SK-N-SH treated with all-trans-retinoic acid at 6 μM for 48 hours (cell line): ENCODE measurements around the gene GAPVD1.
"Not testable (repeated sequence)": the region's sequence is repeated elsewhere in the genome, so short reads cannot be mapped to it uniquely, and the experiment has no call there.

Experiments
- ATAC-seq: fragments of 200-7000 bp; cut with Tn5 transposase; 3 replicates; pipeline ENCODE4 v1.9.1; 2020; ENCODE audit warnings: mild to moderate bottlenecking, moderate library complexity
- ARNTL ChIP-seq: fragments of 450-650 bp; formaldehyde crosslinking; IDR thresholded peaks from 2 replicates; pipeline ENCODE4 v1.5.0; 2020; ENCODE audit warnings: low read depth, mild to moderate bottlenecking, moderate library complexity, borderline replicate concordance
- BACH2 ChIP-seq: fragments of 250-450 bp; sonication (Bioruptor Pico); IDR thresholded peaks from 2 replicates; pipeline ENCODE4 v1.9.0; 2021; ENCODE audit warnings: mild to moderate bottlenecking, borderline replicate concordance
- CSDC2 ChIP-seq: fragments of 250-450 bp; sonication (Bioruptor Pico); IDR thresholded peaks from 2 replicates; pipeline ENCODE4 v1.5.0; 2020; ENCODE audit warnings: mild to moderate bottlenecking, moderate library complexity
- ESRRG ChIP-seq: fragments of 250-450 bp; sonication (Bioruptor Pico); IDR thresholded peaks from 2 replicates; pipeline ENCODE4 v1.6.1; 2021; ENCODE audit warnings: mild to moderate bottlenecking
- OSR1 ChIP-seq: fragments of 250-450 bp; sonication (Bioruptor Pico); IDR thresholded peaks from 2 replicates; pipeline ENCODE4 v1.8.0; 2022; ENCODE audit warnings: moderate library complexity, mild to moderate bottlenecking, inconsistent platforms
- PPARA ChIP-seq: fragments of 250-450 bp; sonication (Bioruptor Pico); IDR thresholded peaks from 2 replicates; pipeline ENCODE4 v1.5.0; 2020; ENCODE audit warnings: mild to moderate bottlenecking, borderline replicate concordance
- SNAI2 ChIP-seq: fragments of 250-450 bp; sonication (Bioruptor Pico); IDR thresholded peaks from 2 replicates; pipeline ENCODE4 v1.5.0; 2020; ENCODE audit warnings: mild to moderate bottlenecking, moderate library complexity
- TCF4 ChIP-seq: fragments of 250-450 bp; sonication (Bioruptor Pico); IDR thresholded peaks from 2 replicates; pipeline ENCODE4 v1.8.0; 2021; ENCODE audit warnings: mild to moderate bottlenecking, moderate library complexity, borderline replicate concordance
- TOX ChIP-seq: fragments of 250-450 bp; sonication (Bioruptor Pico); IDR thresholded peaks from 2 replicates; pipeline ENCODE4 v1.8.0; 2021; ENCODE audit warnings: mild to moderate bottlenecking, moderate library complexity, borderline replicate concordance
- ZC3H10 ChIP-seq: fragments of 250-450 bp; sonication (Bioruptor Pico); IDR thresholded peaks from 2 replicates; pipeline ENCODE4 v1.5.1; 2021; ENCODE audit warnings: mild to moderate bottlenecking, moderate library complexity
- ZFP3 ChIP-seq: fragments of 250-450 bp; sonication (Bioruptor Pico); IDR thresholded peaks from 2 replicates; pipeline ENCODE4 v1.5.0; 2020; ENCODE audit warnings: mild to moderate bottlenecking, moderate library complexity
- ZNF70 ChIP-seq: fragments of 450-650 bp; formaldehyde crosslinking; IDR thresholded peaks from 2 replicates; pipeline ENCODE4 v1.5.0; 2020; ENCODE audit warnings: mild to moderate bottlenecking, moderate library complexity
- ZNF8 ChIP-seq: fragments of 450-650 bp; formaldehyde crosslinking; IDR thresholded peaks from 2 replicates; pipeline ENCODE4 v1.5.0; 2020; ENCODE audit warnings: mild to moderate bottlenecking, moderate library complexity
- TF ChIP-seq, protein P1 (sequence below): fragments of 250-450 bp; sonication (Bioruptor Pico); IDR thresholded peaks from 2 replicates; pipeline ENCODE4 v1.8.0; 2021; ENCODE audit warnings: low read depth, mild to moderate bottlenecking, moderate library complexity, borderline replicate concordance
- TF ChIP-seq, protein P2 (sequence below): fragments of 250-450 bp; sonication (Bioruptor Pico); IDR thresholded peaks from 2 replicates; pipeline ENCODE4 v1.5.1; 2021; ENCODE audit warnings: mild to moderate bottlenecking, moderate library complexity
- TF ChIP-seq, protein P3 (sequence below): fragments of 250-450 bp; sonication (Bioruptor Pico); IDR thresholded peaks from 2 replicates; pipeline ENCODE4 v1.8.0; 2020; ENCODE audit warnings: mild to moderate bottlenecking, moderate library complexity, borderline replicate concordance

GAPVD1 gene

DNA sequence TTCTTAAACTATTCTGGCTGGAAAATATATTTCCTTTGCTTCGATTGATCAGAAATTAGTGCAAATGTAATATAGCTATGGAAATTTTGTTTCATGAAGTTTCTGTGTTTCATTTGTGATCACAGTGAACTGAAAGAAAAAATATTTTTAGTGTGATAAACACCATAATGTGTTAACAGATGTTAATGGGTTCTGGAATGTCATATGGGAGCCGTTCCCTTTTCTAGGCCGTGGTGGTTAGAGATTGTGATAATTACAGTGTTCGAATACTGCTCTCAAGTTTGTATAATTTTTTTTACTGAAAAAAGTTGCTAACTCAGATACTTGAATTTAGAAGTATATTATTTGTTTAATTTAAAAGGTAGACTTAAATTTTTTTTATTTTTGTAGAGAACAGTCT, 19.3 kb downstream of the GAPVD1 start (continued):
- TF ChIP-seq, protein P1, sequence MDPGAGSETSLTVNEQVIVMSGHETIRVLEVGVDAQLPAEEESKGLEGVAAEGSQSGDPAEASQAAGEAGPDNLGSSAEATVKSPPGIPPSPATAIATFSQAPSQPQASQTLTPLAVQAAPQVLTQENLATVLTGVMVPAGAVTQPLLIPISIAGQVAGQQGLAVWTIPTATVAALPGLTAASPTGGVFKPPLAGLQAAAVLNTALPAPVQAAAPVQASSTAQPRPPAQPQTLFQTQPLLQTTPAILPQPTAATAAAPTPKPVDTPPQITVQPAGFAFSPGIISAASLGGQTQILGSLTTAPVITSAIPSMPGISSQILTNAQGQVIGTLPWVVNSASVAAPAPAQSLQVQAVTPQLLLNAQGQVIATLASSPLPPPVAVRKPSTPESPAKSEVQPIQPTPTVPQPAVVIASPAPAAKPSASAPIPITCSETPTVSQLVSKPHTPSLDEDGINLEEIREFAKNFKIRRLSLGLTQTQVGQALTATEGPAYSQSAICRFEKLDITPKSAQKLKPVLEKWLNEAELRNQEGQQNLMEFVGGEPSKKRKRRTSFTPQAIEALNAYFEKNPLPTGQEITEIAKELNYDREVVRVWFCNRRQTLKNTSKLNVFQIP (CRISPR knock-in tag), result no peak

DNA sequence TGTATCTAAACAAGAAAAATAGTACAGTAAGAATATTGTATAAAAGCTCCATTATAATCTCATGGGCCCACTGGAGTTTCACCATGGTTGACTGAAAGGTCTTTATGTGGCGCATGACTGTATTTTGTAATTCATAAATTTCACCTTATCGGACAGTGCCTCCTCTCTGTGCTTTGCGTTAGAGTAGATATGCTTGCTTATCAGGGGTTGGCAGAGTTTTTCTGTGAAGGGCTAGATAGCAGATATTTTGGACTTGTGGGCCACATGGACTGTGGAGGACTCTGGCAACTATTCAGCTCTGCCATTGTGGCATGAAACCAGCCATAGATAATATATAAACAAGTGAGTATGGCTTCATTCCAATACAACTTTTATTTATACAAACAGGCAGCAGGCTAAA, 23.2 kb downstream of the GAPVD1 start:
- no peak for TF ChIP-seq ZNF70 (CRISPR knock-in tag)
- TF ChIP-seq, all 23 proteins: peak for 0
- ATAC-seq, result no peak

DNA sequence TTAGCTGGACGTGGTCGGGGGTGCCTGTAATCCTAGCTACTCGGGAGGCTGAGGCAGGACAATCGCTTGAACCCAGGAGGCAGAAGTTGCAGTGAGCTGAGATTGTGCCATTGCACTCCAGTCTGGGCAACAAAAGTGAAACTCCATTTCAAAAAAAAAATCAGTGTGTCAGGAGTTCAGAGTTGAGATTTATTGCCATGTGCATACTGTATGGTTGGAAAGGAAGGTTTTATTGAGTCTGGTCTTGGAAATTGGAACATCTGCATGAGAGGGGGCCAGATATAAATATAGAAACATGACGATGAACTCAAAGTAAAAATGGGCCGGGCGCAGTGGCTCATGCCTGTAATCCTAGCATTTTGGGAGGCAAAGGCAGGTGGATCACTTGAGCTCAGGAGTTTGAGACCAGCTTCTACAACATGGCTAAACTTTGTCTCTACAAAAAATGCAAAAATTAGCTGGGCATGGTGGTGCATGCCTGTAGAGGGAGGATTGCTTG, 25.4 kb downstream of the GAPVD1 start:
- ATAC-seq, result not testable (repeated sequence)

DNA sequence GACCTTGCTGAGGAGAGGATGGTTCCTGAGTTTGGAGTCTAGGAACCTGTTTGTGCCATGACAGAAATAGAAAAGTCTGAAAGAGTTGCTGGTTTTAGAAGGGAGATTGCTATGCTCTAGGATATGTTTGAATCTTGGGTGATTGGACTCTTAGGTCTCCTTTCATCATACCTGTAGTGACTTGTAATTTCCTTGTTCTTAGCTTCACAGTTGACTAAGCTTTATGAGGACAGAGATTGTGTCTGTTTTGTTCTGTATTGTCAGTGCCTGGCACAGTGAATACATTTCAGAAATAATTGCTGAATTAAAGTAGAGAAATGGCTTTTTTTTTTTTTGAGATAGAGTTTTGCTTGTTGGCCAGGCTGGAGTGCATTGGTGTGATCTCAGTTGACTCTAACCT, 31.5 kb downstream of the GAPVD1 start:
- ATAC-seq, result no peak
- TF ChIP-seq ZFP3 (no peak), SNAI2 (no peak)
- TF ChIP-seq, protein P1 (CRISPR knock-in tag), result no peak

DNA sequence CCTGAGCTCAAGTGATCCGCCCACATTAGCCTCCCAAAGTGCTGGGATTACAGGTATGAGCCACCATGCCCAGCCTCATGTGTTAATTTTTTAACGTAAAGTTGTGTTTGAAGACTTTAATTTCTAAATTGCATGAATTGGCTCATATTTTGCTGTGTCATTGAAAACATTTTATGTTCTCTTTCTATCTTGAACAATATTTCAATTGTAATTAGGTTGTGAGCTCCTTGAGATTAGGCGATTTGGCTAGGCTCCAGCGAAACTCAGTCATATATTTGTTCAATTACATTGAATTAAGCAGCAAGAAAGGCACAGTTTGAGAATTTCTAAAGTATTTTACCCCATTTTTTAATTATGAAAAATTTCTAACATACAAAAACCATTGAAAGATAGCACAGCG, 34.0 kb downstream of the GAPVD1 start:
- ATAC-seq, result no peak
- TF ChIP-seq TOX (CRISPR knock-in tag), result no peak

DNA sequence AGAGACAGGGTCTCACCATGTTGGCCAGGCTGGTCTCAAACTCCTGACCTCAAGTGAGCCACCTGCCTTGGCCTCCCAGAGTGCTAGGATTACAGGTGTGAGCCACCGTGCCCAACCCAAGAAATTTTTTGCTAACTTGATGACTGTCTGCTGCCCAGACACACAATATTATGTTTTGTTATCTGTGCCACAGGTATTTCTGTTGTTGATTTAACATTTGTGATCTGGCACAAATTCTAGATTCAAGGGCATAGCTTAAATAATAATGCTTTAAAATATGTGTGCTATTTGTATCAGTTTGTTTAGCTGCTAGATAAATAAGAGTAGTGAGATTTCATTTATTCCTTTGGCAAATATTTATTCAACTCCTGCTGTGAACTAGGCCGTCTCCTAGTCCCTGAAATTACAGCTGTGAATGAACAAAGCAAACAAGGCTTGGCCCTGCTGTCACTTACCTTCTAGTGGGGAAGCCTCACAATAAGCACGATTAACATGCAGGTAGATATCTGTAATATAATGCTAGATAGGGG, 35.3 kb downstream of the GAPVD1 start:
- TF ChIP-seq ESRRG (CRISPR knock-in tag) (no peak), TOX (CRISPR knock-in tag) (no peak), TCF4 (no peak), OSR1 (CRISPR knock-in tag) (no peak), BACH2 (no peak), ARNTL (CRISPR knock-in tag) (no peak), CSDC2 (no peak), ZNF8 (no peak), PPARA (CRISPR knock-in tag) (no peak), ZC3H10 (CRISPR knock-in tag) (no peak)
- TF ChIP-seq, protein P2, sequence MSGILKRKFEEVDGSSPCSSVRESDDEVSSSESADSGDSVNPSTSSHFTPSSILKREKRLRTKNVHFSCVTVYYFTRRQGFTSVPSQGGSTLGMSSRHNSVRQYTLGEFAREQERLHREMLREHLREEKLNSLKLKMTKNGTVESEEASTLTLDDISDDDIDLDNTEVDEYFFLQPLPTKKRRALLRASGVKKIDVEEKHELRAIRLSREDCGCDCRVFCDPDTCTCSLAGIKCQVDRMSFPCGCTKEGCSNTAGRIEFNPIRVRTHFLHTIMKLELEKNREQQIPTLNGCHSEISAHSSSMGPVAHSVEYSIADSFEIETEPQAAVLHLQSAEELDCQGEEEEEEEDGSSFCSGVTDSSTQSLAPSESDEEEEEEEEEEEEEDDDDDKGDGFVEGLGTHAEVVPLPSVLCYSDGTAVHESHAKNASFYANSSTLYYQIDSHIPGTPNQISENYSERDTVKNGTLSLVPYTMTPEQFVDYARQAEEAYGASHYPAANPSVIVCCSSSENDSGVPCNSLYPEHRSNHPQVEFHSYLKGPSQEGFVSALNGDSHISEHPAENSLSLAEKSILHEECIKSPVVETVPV (CRISPR knock-in tag), result no peak
- TF ChIP-seq, protein P3, sequence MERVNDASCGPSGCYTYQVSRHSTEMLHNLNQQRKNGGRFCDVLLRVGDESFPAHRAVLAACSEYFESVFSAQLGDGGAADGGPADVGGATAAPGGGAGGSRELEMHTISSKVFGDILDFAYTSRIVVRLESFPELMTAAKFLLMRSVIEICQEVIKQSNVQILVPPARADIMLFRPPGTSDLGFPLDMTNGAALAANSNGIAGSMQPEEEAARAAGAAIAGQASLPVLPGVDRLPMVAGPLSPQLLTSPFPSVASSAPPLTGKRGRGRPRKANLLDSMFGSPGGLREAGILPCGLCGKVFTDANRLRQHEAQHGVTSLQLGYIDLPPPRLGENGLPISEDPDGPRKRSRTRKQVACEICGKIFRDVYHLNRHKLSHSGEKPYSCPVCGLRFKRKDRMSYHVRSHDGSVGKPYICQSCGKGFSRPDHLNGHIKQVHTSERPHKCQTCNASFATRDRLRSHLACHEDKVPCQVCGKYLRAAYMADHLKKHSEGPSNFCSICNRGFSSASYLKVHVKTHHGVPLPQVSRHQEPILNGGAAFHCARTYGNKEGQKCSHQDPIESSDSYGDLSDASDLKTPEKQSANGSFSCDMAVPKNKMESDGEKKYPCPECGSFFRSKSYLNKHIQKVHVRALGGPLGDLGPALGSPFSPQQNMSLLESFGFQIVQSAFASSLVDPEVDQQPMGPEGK, result no peak
- TF ChIP-seq, protein P1 (CRISPR knock-in tag), result no peak
- ATAC-seq, result no peak
